Skin epidermis (tissue), 12 donors: ENCODE data around the gene TOR2A.

Experiments used
- H3K27ac ChIP-seq, 21 experiments: fragments of 200-600 bp; sonication (generic) in 11 of 21; one replicate each; pipeline ENCODE4 v1.5.0; 2020; ENCODE audit warnings: mild to moderate bottlenecking in 3 of 21, inconsistent platforms in 2 of 21, moderate library complexity in 2 of 21
- H3K4me3 ChIP-seq, 7 experiments: fragments of 200-600 bp; sonication (generic) in 2 of 7; one replicate each; pipeline ENCODE4 v1.5.0; 2020; ENCODE audit warnings: inconsistent platforms in 2 of 7, mild to moderate bottlenecking in 2 of 7, moderate library complexity in 1 of 7

Gene TOR2A

GRCh38 chr9:127684576-127684975 is 50.5 kb downstream of the TOR2A start:
- no peak overlapping the region for H3K4me3 ChIP-seq
- H3K27ac ChIP-seq, result no peak overlapping the region

GRCh38 chr9:127683723-127684122 is 51.4 kb downstream of the TOR2A start:
- no peak overlapping the region for H3K27ac ChIP-seq

GRCh38 chr9:127682351-127683136 is 52.5 kb downstream of the TOR2A start:
- H3K4me3 ChIP-seq, result no peak overlapping the region
- no peak overlapping the region for H3K27ac ChIP-seq

More at GRCh38 chr9:127683723-127684122, 51.4 kb downstream of the TOR2A start:
- H3K4me3 ChIP-seq, result no peak overlapping the region
